Panc1 (cell line): Measurements from ENCODE around the gene MTMR12. TPM values are rescaled to one million over a fixed set of nuclear protein-coding genes. Genes with fewer than 3 reads are reported as not detected.

Experiments used
- ATAC-seq: fragments of 200-7000 bp; cut with Tn5 transposase; 2 replicates; pipeline ENCODE4 v1.9.1; 2020; ENCODE audit warnings: mild to moderate bottlenecking, moderate library complexity
- BruUV-seq: library from RNA; stranded (reverse); fragments of 400-500 nt; replicated peaks from 2 replicates; lab custom pipeline; 2021; lab: Mats Ljungman, UMichigan
- CTCF ChIA-PET: fragments of 300-600 bp; sonication (Branson Sonifier 250); formaldehyde crosslinking; loops from one replicate; lab custom pipeline; 2022; ENCODE audit warnings: antibody characterized with exemption; lab: Charles Lee
- POLR2A ChIA-PET: fragments of 300-600 bp; sonication (Branson Sonifier 250); formaldehyde crosslinking; loops from one replicate; lab custom pipeline; 2022; ENCODE audit warnings: antibody characterized with exemption; lab: Charles Lee
- DNase-seq: peaks from one replicate; pipeline ENCODE4 v3.0.0-alpha.2; 2010; ENCODE audit warnings: low read depth, low spot score
- H3K27ac ChIP-seq: 2 replicates; pipeline ENCODE4 v1.5.1; 2011; ENCODE audit warnings: mild to moderate bottlenecking, low read length, inconsistent platforms
- H3K27me3 ChIP-seq: fragments of 200-500 bp; sonication (Bioruptor generic); 2 replicates; pipeline ENCODE4 v1.6.0; 2014; ENCODE audit warnings: low read length, inconsistent platforms; ENCODE audit not compliant: control insufficient read depth, insufficient read depth
- H3K36me3 ChIP-seq: fragments of 200-500 bp; sonication (Bioruptor generic); 2 replicates; pipeline ENCODE4 v1.5.1; 2014; ENCODE audit warnings: inconsistent platforms, mild to moderate bottlenecking, low read length, moderate library complexity; ENCODE audit not compliant: control insufficient read depth, insufficient read depth
- H3K4me1 ChIP-seq: 2 replicates; pipeline ENCODE4 v1.5.1; 2011; ENCODE audit warnings: inconsistent platforms, mild to moderate bottlenecking, low read length, moderate library complexity; ENCODE audit not compliant: control insufficient read depth, insufficient read depth
- H3K4me3 ChIP-seq, 2 experiments: 2 replicates each; pipeline ENCODE4 v1.5.1; 2011 to 2012; ENCODE audit warnings: low read depth in 2 of 2, low read length in 2 of 2, mild to moderate bottlenecking in 2 of 2, inconsistent platforms in 1 of 2, moderate library complexity in 1 of 2
- H3K9me3 ChIP-seq: fragments of 200-500 bp; sonication (Bioruptor generic); 2 replicates; pipeline ENCODE4 v1.5.1; 2014; ENCODE audit warnings: low read depth, mild to moderate bottlenecking, inconsistent platforms, low read length, moderate library complexity; ENCODE audit not compliant: control insufficient read depth, insufficient read depth
- POLR2AphosphoS5 ChIP-seq: IDR thresholded peaks from 2 replicates; pipeline ENCODE4 v1.6.1; 2012; ENCODE audit warnings: mild to moderate bottlenecking, low read depth, low read length, moderate library complexity
- SIN3A ChIP-seq: IDR thresholded peaks from 2 replicates; pipeline ENCODE4 v1.6.1; 2012; ENCODE audit warnings: low read depth, mild to moderate bottlenecking, low read length, moderate library complexity, borderline replicate concordance; ENCODE audit not compliant: insufficient read depth
- TCF7L2 ChIP-seq: IDR thresholded peaks from 2 replicates; pipeline ENCODE4 v1.6.1; 2011; ENCODE audit warnings: mild to moderate bottlenecking, low read depth, low read length, inconsistent platforms
- in situ Hi-C: cut with HindIII; loops from 2 replicates; pipeline ENCODE4 v1.10.0; 2016; ENCODE audit warnings: low sequenced_read_pairs, low pct_unique_long_range_greater_than_20kb
- intact Hi-C: fragments of 100-400 bp; cut with micrococcal nuclease; formaldehyde crosslinking; loops from one replicate; pipeline ENCODE4 v1.10.0; 2022; ENCODE audit not compliant: unreplicated experiment
- total RNA-seq: library from RNA; stranded (reverse); gene quantifications from one replicate; pipeline ENCODE4 v1.2.1, GENCODE V29; 2021; ENCODE audit not compliant: unreplicated experiment
- TF ChIP-seq, protein P1 (sequence below), 2 experiments: IDR thresholded peaks; 2 replicates each; pipeline ENCODE4 v1.6.1; 2011 to 2012; ENCODE audit warnings: low read depth in 2 of 2, control low read depth in 1 of 2, low read length in 1 of 2, mild to moderate bottlenecking in 1 of 2, moderate library complexity in 1 of 2; ENCODE audit not compliant: insufficient read depth in 1 of 2
- TF ChIP-seq, protein P2 (sequence below): fragments of 450-650 bp; IDR thresholded peaks from 2 replicates; pipeline ENCODE4 v1.5.1; 2017; ENCODE audit warnings: mild to moderate bottlenecking

The MTMR12 gene
- total RNA-seq, 1 experiment from 2014 or later: 42.4 TPM

DNA sequence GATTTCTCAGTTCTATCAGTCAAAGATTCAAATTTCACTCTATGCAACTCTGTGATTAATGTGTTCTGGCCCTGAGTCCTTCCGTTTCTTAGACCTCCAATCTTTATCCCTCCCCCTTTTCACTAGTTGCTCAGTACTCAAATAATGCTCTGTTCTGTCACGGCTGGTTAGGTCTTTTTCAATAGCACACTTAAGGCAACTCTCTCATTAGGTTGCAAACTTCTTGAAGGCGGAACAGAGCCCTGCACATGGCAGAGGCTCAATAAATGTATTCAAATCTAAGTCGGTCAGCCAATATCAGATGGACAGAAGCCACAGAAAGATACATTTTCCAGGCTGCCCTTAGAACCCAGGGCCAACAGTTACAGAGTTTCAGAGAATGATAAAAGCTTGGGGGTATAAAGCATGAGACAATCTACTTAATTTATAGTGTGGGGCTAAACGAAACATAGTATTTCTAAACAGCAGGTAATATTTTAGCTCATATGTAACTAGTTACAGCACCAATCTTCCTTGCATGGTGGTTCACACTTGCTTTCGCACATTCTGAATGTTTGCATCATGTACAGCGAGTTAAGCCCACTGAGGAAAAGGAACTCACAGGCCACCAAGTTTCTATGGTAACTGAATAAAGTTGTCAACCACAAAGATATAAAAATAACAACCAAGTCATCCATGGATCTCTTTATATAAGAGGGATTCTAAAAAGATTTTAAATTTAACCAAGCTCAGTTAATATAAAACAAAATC is 71.5 kb downstream of the MTMR12 start:
- Histone ChIP-seq H3K27me3 (no peaks in the 10 kb centered on the region), H3K36me3 (peaks cover 14% of the 10 kb centered on the region), H3K9me3 (no peaks in the 10 kb centered on the region), H3K4me1 (no peaks in the 10 kb centered on the region), H3K27ac (no peak overlapping the region), H3K4me3 (no peak overlapping the region)
- BruUV-seq: TSS peak; percentile 51
- DNase-seq: no peak
- ATAC-seq: no peak
- POLR2A ChIA-PET: interaction anchor here (0.6 kb wide), 1 partner anchor 161 kb away, joined by 4 read pairs; no protein-coding TSS in a partner anchor
- TF ChIP-seq POLR2AphosphoS5 (no peak), SIN3A (no peak), TCF7L2 (no peak)
- TF ChIP-seq, protein P1, sequence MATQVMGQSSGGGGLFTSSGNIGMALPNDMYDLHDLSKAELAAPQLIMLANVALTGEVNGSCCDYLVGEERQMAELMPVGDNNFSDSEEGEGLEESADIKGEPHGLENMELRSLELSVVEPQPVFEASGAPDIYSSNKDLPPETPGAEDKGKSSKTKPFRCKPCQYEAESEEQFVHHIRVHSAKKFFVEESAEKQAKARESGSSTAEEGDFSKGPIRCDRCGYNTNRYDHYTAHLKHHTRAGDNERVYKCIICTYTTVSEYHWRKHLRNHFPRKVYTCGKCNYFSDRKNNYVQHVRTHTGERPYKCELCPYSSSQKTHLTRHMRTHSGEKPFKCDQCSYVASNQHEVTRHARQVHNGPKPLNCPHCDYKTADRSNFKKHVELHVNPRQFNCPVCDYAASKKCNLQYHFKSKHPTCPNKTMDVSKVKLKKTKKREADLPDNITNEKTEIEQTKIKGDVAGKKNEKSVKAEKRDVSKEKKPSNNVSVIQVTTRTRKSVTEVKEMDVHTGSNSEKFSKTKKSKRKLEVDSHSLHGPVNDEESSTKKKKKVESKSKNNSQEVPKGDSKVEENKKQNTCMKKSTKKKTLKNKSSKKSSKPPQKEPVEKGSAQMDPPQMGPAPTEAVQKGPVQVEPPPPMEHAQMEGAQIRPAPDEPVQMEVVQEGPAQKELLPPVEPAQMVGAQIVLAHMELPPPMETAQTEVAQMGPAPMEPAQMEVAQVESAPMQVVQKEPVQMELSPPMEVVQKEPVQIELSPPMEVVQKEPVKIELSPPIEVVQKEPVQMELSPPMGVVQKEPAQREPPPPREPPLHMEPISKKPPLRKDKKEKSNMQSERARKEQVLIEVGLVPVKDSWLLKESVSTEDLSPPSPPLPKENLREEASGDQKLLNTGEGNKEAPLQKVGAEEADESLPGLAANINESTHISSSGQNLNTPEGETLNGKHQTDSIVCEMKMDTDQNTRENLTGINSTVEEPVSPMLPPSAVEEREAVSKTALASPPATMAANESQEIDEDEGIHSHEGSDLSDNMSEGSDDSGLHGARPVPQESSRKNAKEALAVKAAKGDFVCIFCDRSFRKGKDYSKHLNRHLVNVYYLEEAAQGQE (IDR thresholded peaks at IDR 0.05; ENCODE audit: insufficient read depth in 1 of 2, low read depth in 2 of 2, low read length in 1 of 2): no peak
- TF ChIP-seq, protein P2, sequence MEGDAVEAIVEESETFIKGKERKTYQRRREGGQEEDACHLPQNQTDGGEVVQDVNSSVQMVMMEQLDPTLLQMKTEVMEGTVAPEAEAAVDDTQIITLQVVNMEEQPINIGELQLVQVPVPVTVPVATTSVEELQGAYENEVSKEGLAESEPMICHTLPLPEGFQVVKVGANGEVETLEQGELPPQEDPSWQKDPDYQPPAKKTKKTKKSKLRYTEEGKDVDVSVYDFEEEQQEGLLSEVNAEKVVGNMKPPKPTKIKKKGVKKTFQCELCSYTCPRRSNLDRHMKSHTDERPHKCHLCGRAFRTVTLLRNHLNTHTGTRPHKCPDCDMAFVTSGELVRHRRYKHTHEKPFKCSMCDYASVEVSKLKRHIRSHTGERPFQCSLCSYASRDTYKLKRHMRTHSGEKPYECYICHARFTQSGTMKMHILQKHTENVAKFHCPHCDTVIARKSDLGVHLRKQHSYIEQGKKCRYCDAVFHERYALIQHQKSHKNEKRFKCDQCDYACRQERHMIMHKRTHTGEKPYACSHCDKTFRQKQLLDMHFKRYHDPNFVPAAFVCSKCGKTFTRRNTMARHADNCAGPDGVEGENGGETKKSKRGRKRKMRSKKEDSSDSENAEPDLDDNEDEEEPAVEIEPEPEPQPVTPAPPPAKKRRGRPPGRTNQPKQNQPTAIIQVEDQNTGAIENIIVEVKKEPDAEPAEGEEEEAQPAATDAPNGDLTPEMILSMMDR: no peak
- in situ Hi-C loops: no loop called here
- intact Hi-C loops: no loop called here
- CTCF ChIA-PET: no interaction called here

DNA sequence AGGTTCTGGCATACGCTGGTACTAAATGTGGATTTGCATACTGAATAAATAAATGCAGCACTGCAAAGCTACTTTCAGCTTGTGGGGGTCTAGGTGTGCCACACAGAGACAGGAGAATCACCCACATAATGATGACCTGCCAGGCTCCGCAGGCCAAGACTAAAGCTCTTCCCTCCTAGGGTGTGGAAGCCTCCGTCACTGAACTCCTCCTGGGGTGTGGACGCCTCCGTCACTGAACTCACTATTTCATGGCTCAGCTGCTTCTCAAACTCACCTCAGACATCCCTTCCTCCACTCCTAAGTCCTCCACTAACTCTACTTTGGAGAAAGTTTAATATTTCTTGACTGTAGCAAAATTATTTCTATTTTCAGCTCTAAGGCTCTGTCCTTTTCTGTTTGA is 73.4 kb downstream of the MTMR12 start:
- ChIA-PET CTCF (no interaction called here), POLR2A (no interaction called here)
- TF ChIP-seq TCF7L2: no peak
- TF ChIP-seq, protein P1 (IDR thresholded peaks at IDR 0.05; ENCODE audit: insufficient read depth in 1 of 2, low read depth in 2 of 2, low read length in 1 of 2): no peak
- TF ChIP-seq SIN3A: no peak
- TF ChIP-seq POLR2AphosphoS5: no peak
- TF ChIP-seq, protein P2: no peak
- Histone ChIP-seq H3K9me3 (no peaks in the 10 kb centered on the region), H3K4me1 (0 out of 2 replicates have a peak, but pooled peaks cover 4% of the 10 kb centered on the region), H3K27me3 (no peaks in the 10 kb centered on the region), H3K27ac (no peak overlapping the region), H3K4me3 (no peak overlapping the region), H3K36me3 (peaks cover 14% of the 10 kb centered on the region)
- DNase-seq: no peak
- ATAC-seq: no peak
- in situ Hi-C loops (no loop called here), intact Hi-C loops (no loop called here)
- no TSS peak for BruUV-seq
